Thyroid gland (tissue), 4 donors: ENCODE data around the gene AHR. TPM values are rescaled to one million over a fixed set of nuclear protein-coding genes. Genes with fewer than 3 reads are reported as not detected.
"Not testable (repeated sequence)": the region's sequence is repeated elsewhere in the genome, so short reads cannot be mapped to it uniquely, and the experiment has no call there.

Experiments
- DNase-seq, 2 donors: peaks; one replicate each; pipeline ENCODE4 v3.0.0-alpha.2; 2019
- H3K27ac ChIP-seq, 3 donors: fragments of 200-600 bp; sonication (generic); 1 replicate in 2 of 3; 2 replicates in 1 of 3; pipeline ENCODE4 v1.5.1; 2016 to 2019; ENCODE audit warnings: mild to moderate bottlenecking in 1 of 3, moderate library complexity in 1 of 3
- H3K27me3 ChIP-seq: fragments of 200-600 bp; sonication (generic); one replicate; pipeline ENCODE4 v1.5.1; 2019
- H3K36me3 ChIP-seq, 2 donors: fragments of 200-600 bp; sonication (generic); one replicate each; pipeline ENCODE4 v1.5.1; 2016 to 2019
- H3K4me1 ChIP-seq, 2 donors: fragments of 200-600 bp; sonication (generic); one replicate each; pipeline ENCODE4 v1.5.1; 2017 to 2019
- H3K4me3 ChIP-seq, 3 donors: fragments of 200-600 bp; sonication (generic); replicated peaks in 1 of 3; 1 replicate in 2 of 3; 2 replicates in 1 of 3; pipeline ENCODE4 v1.5.1; 2016; ENCODE audit warnings: mild to moderate bottlenecking in 1 of 3
- H3K9me3 ChIP-seq: fragments of 200-600 bp; sonication (generic); one replicate; pipeline ENCODE4 v1.5.1; 2017
- POLR2A ChIP-seq, 2 donors: fragments of 450-650 bp; IDR thresholded peaks; one replicate each; pipeline ENCODE4 v1.6.1; 2017; ENCODE audit warnings: antibody characterized with exemption in 2 of 2, mild to moderate bottlenecking in 2 of 2, moderate library complexity in 1 of 2
- WGBS, 2 donors: methylation state at CpG; one replicate each; pipeline ENCODE4 v1.1.5; 2017; 5-methylcytosine and 5-hydroxymethylcytosine counted together
- intact Hi-C: fragments of 100-400 bp; cut with DNase I; formaldehyde crosslinking; loops from one replicate; pipeline ENCODE4 v1.15.1; 2023
- total RNA-seq, 4 donors: library from RNA; depleted of rRNA; stranded (reverse); fragments of >200 nt; gene quantifications; one replicate each; pipeline ENCODE4 v1.2.3, GENCODE V29; 2016
- TF ChIP-seq, protein P1 (sequence below), 6 experiments: fragments of 200-600 bp in 3 of 6; fragments of 450-650 bp in 3 of 6; sonication (generic) in 3 of 6; IDR thresholded peaks; one replicate each; pipeline ENCODE4 v1.5.1; 2016 to 2019; ENCODE audit warnings: antibody characterized with exemption in 6 of 6, mild to moderate bottlenecking in 2 of 6, inconsistent platforms in 1 of 6, moderate library complexity in 1 of 6

The AHR gene
- total RNA-seq, 4 donors from 2014 or later, result 68.3 to 127 (median 84.7) TPM

DNA sequence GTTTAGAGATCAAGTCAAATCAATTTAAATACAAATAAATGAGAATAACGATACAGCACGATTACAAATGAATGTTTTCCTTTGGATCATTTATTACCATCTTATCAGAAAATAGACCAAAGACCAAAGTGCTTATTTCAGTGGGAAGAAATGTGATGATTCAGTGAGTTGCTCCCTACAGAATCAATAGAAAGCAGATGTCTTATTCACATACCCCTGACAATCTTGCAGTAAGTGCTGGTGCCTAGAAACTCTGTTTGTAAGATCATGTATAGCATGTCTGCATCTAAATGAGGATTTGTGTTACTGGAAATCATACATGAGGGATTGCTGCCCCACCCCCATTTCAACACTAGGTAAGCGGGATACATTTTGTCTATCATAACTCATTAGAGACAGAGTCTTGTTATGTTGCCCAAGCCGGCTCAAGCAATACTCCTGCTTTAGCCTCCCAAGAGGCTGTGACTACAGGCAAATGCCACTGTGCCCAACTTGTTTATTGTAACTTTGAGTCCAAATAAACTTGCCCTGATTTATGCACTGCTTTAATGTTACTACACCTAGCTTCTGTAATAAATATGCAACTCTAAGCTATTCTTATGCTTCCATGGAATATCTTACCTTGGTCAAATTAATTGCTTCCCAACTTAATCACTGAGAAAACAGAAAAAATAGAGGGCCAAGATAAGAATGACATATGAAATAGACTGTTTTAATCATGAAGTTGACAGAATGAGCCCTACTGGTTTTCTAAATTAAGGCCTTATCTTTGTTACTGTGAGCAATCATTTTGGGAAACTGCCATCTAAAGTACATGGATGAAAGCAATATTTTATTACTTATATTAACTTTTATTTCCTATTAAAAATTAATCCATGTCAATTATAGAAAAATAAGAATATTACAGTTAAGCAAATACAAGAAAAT lies 82.5 kb downstream of the AHR start:
- H3K4me3 ChIP-seq, result no peak overlapping the region
- no peaks in the 10 kb centered on the region for H3K36me3 ChIP-seq
- H3K4me1 ChIP-seq, result no peaks in the 10 kb centered on the region
- 87 to 89% methylated on average over 4 of the region's 4 CpGs for WGBS, 2 donors
- no peak overlapping the region for H3K27ac ChIP-seq
- intact Hi-C loops, result no loop called here
- no peaks in the 10 kb centered on the region for H3K27me3 ChIP-seq
- no peaks in the 10 kb centered on the region for H3K9me3 ChIP-seq
- TF ChIP-seq POLR2A (IDR thresholded peaks at IDR 0.05), result no peak
- TF ChIP-seq, protein P1, sequence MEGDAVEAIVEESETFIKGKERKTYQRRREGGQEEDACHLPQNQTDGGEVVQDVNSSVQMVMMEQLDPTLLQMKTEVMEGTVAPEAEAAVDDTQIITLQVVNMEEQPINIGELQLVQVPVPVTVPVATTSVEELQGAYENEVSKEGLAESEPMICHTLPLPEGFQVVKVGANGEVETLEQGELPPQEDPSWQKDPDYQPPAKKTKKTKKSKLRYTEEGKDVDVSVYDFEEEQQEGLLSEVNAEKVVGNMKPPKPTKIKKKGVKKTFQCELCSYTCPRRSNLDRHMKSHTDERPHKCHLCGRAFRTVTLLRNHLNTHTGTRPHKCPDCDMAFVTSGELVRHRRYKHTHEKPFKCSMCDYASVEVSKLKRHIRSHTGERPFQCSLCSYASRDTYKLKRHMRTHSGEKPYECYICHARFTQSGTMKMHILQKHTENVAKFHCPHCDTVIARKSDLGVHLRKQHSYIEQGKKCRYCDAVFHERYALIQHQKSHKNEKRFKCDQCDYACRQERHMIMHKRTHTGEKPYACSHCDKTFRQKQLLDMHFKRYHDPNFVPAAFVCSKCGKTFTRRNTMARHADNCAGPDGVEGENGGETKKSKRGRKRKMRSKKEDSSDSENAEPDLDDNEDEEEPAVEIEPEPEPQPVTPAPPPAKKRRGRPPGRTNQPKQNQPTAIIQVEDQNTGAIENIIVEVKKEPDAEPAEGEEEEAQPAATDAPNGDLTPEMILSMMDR (IDR thresholded peaks at IDR 0.05), result no peak
- DNase-seq, result no peak

DNA sequence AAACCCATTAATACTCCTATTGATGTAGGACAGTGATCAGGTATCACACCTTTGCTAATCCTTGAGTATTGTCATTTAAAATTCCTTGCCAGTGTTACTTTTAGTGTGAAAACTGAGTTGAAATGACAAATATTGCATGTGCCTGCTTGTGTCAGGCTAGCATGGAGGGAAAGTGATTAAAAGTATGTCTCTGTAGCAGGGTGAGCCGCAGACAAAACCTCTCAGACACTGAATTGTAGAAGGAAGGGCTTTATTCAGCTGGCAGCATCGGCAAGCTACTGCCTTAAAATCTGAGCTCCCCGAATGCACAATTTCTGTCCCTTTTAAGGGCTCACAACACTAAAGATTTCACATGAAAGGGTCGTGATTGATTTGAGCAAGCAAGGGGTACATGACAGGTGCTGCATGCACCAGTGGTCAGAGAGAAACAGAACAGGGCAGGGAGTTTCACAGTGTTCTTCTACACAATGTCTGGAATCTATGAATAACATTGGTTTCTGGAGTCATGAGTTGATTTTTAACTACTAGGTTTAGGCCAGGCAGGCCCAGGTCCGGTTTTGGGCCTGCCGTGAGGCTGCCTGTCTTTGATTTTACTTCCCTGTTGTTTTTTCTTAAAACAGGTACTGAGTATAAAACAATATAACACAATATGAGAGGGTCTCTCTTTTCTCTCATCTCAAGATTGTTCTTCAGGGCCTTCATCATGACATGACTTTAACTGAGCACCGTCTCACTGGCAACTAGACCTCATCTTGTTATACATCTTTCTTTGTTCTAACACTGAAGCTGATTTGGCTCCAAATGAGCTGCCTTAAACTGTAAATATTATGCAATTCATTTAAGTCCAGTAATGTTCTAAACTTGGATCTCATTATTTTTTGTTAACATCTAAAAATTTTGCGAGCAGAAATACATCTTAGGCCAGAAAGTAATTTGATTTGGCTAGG lies 84.2 kb downstream of the AHR start:
- 86 to 88% methylated on average over 8 of the region's 8 CpGs for WGBS, 2 donors
- H3K36me3 ChIP-seq, H3K27ac ChIP-seq, H3K27me3 ChIP-seq, H3K4me1 ChIP-seq, H3K9me3 ChIP-seq, H3K4me3 ChIP-seq, DNase-seq, intact Hi-C loops: not testable (repeated sequence)

DNA sequence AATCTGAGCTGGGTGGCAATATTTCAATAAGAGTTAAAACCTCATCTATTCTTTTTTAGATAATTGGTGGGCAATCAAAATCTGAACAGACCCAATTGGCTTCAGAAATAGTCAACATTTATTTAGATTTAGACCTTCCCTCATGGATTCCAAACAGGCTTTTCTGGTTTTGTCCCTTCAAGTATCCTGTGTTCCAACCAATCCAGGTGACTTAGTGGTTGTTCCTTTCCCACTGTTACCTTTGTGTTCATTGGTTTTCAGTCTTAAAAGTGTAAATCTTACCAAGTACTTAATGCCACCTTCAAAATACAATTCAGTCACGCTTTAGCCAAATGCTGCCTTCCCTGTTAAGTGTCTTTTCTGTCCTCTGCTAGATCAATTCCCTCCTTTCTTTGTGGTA lies 85.9 kb downstream of the AHR start:
- no peak for DNase-seq
- Histone ChIP-seq H3K4me3 (no peak overlapping the region), H3K27ac (no peak overlapping the region), H3K27me3 (no peaks in the 10 kb centered on the region), H3K9me3 (no peaks in the 10 kb centered on the region), H3K36me3 (no peaks in the 10 kb centered on the region), H3K4me1 (no peaks in the 10 kb centered on the region)
- TF ChIP-seq, protein P1 (IDR thresholded peaks at IDR 0.05), result no peak
- no peak for TF ChIP-seq POLR2A (IDR thresholded peaks at IDR 0.05)
- WGBS, 2 donors, result 28 to 56% methylated on average over 1 of the region's 1 CpG
- intact Hi-C loops, result no loop called here

DNA sequence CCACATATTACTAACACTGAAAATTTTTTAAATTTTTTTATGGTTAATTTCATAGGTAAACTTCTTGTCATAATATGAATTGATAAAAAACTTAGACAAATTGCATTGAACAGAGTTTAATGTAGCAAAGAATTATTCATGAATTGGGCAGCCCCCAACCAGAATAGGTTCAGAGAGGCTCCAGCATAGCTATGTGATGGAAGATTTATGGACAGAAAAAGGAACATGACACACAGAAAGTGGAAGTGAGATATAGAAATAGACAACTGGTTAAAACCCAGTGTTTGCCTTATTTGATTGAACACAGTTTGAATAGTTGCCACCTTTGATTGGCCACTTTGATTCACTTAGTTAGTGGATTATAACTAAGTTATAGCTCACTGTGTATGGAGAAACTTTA lies 87.2 kb downstream of the AHR start:
- Histone ChIP-seq H3K4me1 (no peaks in the 10 kb centered on the region), H3K4me3 (no peak overlapping the region), H3K27me3 (no peaks in the 10 kb centered on the region), H3K27ac (no peak overlapping the region), H3K9me3 (no peaks in the 10 kb centered on the region), H3K36me3 (no peaks in the 10 kb centered on the region)
- no peak for DNase-seq
- intact Hi-C loops, result no loop called here
- TF ChIP-seq POLR2A (IDR thresholded peaks at IDR 0.05), result no peak
- TF ChIP-seq, protein P1 (IDR thresholded peaks at IDR 0.05), result no peak

DNA sequence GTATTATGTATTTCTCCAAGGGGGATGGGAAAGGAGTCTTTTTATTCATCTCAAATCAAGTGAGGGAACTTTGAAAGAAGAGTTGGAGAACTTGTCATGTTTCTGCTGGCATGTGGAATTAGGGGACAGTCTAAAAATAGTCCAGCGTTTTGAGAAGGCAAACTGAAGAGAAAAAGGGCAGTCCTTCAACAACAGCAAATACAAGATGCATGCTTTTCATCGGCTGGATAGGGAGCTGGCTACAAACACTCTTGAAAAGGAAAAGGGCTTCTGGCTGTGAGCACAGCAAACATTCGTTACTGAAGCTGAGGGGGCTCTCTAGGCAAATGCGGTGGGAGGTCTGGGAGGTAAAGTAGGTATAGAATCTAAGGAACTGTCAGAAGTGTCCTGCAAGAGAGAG lies 91.9 kb downstream of the AHR start:
- Histone ChIP-seq H3K36me3 (no peaks in the 10 kb centered on the region), H3K27ac (no peak overlapping the region), H3K27me3 (no peaks in the 10 kb centered on the region), H3K4me1 (no peaks in the 10 kb centered on the region), H3K4me3 (no peak overlapping the region), H3K9me3 (no peaks in the 10 kb centered on the region)
- no peak for DNase-seq
- no peak for TF ChIP-seq POLR2A (IDR thresholded peaks at IDR 0.05)
- TF ChIP-seq, protein P1 (IDR thresholded peaks at IDR 0.05), result no peak
- WGBS, 2 donors, result 21 to 51% methylated on average over 4 of the region's 4 CpGs
- intact Hi-C loops, result no loop called here
